HG03558 (cell line): ENCODE data around the gene SMKR1.
"Not testable (repeated sequence)": the region's sequence is repeated elsewhere in the genome, so short reads cannot be mapped to it uniquely, and the experiment has no call there.

ENCODE experiments used
- ATAC-seq: cut with Tn5 transposase; IDR thresholded peaks from one replicate; pipeline ENCODE4 v1.9.1; 2021; ENCODE audit warnings: moderate number of reproducible peaks; ENCODE audit not compliant: unreplicated experiment; ENCODE audit errors: extremely low read depth

Gene SMKR1

GRCh38 chr7:129501760-129502707, at the start of gene SMKR1:
SMKR1 (plus strand) TSS chr7:129502531; CDS start chr7:129502825, 294 bp downstream.
- peak; percentile 70 for ATAC-seq

GRCh38 chr7:129452589-129453231, 49.6 kb upstream of the SMKR1 start:
- no peak for ATAC-seq

DNA sequence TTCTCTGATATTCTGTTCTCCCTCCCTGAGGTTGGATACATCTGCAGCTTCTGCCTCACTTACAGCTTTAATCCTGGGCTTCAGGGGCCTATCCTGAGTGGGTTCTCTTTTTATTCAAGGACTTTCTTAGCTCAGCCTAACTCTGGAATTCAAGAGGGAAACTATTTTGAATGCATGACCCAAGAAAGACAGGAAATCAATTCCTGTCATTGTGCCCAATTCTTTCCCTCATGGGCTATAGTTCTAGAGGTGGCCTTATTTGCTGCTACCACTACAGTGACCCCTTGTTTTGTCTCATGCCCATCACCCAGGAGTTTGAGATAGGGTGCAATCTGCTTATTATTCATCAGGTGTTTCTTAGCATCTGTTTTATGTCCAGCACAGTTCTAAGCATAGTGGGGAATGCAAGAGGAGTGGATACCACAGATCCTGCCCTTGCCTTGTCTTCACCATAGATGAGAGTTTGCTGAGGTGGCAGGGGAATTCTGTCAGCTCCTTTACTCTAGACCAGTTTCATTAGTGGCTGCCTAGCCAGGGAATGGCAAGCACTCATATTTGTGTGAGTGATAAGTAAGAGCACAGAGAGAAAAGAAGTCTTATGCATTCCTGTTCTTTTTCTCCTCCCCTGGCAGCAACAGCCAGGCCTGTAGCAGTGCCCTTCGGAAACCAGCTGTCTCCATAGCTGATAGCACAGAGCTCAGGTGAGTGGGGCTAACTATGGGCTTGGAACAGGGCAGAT, 48.7 kb upstream of the SMKR1 start:
- ATAC-seq = no peak

DNA sequence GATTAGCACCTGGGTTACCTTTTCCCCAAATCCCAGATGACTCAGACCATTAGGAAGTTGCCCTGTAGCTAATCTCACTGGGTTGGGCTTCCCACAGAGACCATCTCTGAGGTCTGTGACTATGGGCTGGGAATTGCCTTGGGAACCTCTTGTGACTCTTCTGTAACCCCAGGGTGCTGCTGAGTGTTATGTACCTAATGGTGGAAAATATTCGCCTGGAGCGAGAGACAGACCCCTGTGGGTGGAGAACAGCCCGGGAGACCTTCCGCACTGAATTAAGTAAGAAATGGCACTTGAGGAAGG, 48.1 kb upstream of the SMKR1 start:
- no peak for ATAC-seq

GRCh38 chr7:129456421-129456820, 45.9 kb upstream of the SMKR1 start:
- no peak for ATAC-seq

GRCh38 chr7:129457101-129457500, 45.2 kb upstream of the SMKR1 start:
- no peak for ATAC-seq

DNA sequence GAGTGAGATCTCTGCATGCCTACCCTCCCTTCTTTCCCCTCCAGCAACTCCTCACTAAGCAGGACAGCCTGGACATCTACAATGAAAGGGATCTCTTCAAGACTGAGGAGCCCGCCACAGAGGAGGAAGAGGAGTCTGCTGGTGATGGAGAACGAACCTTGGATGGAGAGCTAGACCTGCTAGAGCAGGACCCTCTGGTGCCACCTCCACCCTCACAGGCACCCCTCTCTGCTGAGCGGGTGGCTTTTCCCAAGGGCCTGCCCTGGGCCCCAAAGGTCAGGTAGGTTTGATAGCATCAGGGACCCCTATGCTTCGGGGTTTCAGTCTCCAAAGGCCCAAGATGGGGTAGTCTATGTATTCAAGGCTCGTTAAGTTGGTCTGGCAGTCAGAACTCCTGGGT, 44.2 kb upstream of the SMKR1 start:
- no peak for ATAC-seq

DNA sequence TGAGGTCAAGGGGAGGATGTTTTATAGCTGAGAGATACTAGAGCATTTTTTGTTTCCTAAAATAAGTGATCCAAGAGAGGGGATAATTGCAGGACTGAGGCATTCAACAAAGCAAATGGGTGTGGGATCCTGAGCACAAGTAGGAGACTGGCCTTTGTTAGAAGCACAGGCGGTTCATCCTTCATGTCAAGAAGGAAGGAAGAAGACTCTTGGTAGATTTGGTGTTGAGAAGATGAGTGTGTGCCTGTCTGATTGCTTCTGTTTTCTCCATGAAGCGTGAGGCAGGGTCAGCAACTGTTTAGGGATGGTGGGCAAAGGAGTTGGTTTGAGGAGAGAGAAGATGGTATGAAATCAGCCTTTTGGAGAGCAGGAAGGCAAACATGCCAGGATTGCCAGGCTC, 40.5 kb upstream of the SMKR1 start:
- ATAC-seq = no peak

- ATAC-seq = no peak
Observed at GRCh38 chr7:129462420-129462819, 39.9 kb upstream of the SMKR1 start.

DNA sequence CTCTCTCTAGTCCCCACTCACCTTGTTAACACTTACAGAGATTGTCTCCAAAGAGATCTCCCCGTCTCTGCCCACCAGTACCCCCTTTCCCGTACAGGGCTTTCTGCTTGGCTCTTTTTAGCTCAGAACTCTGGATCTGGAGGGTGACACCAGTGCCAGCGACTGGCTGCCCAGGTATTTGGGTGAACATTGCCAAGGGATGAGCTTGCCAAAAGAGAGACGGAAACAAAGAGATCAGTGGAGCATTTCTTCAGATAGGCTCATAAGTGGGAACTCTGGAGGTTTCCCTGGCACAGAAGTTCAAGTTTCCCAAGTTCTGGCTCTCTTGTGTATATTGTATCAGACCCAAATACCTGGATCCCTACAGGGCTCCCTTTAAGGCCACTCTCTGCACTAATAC, 38.1 kb upstream of the SMKR1 start:
- ATAC-seq = no peak

DNA sequence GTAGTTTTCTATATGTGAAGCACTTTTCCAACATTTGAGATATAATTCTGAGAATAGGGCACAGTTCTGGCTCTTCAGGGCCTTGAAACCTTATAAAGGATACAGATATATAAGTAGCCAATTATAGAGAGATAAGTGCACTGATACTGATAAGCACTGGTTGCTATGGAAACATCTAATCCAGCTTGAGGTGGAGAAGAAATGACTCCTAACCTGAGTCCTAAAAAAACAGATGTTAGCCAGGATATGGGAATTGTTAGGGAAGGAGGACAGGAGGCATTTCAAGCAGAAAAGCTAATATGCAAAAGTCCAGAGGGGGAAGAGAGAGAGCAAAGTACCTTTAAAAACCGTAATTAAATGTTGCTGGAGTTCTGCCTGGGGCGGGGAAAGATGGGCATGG, 37.3 kb upstream of the SMKR1 start:
- ATAC-seq = no peak

DNA sequence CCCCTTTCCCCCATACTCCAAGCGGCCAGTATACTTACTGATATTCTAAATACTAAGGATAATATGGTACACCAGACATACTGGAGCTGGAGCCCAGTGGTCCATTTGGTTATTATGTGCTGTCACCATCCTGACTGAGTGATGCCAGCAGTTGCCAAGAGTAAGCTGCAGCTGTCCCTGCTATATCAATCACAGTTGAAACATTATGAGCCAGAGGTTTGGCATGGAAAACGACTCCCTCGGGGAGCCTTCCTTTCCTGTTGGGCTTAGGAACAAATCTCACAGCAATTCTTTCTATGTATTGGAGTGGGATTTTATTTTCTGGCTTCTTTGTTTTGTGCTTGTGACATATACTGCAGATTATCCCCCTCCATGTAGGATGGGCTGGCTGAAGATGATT, 35.5 kb upstream of the SMKR1 start:
- ATAC-seq = no peak

DNA sequence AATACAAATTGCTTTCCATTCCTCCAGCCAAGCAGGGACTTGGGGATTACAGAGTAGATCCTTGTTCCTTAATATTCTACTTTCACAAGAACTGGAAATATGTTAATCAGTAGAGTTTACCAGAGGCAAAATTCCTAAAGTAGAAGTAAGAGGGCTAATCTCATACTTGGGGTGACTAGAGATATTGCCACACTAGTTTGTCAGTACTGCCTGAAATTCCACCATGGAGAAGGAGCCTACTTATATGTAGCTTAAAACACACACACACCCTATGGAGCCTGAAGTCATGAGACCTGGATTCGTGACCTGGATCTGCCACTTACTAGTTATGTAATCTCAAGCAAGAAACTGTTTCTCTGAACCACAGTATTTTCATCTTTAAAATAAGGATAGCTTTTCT, 34.2 kb upstream of the SMKR1 start:
- no peak for ATAC-seq

DNA sequence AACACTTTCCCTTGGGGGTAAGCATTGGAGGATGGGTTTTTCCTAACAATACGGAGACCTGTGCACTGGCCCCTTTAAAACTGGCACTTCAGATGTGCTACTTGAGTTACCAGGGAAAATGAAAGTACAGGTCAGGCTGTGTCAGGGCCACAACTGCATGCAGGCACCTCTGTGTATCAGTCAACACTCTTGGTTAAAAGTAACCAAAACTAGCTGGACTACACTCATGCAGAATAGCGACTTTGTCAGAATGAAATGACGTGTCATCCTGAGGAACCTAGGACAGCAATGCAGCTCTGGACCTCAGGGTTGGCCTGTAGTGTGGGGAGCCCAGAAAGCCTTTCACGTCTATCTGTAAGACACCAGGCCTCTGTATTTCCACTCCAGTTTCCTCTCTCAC, 33.8 kb upstream of the SMKR1 start:
- ATAC-seq = no peak

DNA sequence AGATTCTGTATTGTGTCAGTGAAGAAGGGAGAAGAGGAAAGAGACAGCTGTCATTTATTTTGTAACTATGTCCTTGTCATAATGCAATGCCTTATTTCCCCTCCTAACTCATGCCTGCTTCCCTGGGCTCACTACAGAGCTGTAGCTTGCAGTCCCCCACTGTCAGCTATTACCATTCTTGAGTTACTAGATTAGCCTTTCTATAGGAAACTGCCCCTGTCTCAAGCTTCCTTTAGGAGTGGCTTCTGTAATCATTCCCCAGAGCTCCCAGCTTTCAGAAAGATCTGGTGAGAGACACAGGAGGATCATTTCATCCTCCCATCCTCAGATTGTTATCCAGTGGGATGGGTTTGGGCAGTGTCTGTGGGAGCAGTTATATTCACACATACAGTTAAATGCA, 32.4 kb upstream of the SMKR1 start:
- no peak for ATAC-seq

- ATAC-seq = no peak
Observed at GRCh38 chr7:129470411-129470810, 31.9 kb upstream of the SMKR1 start.

DNA sequence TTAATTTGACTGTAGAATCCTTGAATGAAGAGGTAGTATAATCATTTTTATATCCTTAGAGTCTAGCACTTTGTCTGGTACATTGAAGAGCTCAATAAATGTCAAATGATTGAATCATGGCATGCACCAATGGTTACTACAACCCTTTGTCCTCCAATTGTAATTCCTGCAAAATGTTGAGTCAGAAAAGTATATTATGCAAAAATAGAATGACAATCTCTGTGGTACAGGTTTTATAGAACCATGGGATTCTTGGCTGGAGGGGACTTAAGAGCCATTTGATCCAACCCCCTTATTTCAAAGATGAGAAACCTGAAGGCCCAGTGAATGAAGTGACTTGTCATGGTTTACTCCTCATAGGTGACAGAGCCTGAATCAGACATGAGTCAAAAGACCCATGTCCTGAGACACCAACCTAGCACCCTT, 30.9 kb upstream of the SMKR1 start:
- no peak for ATAC-seq

DNA sequence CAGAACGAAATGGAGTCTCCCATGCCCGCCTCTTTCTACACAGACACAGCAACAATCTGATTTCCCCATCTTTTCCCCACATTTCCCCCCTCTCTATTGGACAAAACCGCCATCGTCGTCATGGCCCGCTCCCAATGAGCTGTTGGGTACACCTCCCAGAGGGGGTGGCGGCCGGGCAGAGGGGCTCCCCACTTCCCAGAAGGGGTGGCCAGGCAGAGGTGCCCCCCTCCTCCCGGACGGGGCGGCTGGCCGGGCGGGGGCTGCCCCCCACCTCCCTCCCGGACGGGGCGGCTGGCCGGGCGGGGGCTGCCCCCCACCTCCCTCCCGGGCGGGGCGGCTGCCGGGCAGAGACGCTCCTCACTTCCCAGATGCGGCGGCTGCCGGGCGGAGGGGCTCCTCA, 26.4 kb upstream of the SMKR1 start:
- ATAC-seq = not testable (repeated sequence)

GRCh38 chr7:129476398-129476797, 25.9 kb upstream of the SMKR1 start:
- ATAC-seq = not testable (repeated sequence)

- no peak for ATAC-seq
Observed at GRCh38 chr7:129479831-129480230, 22.5 kb upstream of the SMKR1 start.
